HEK293 (cell line): ENCODE measurements around the gene EIF3F.

Experiments
- ZBTB21 ChIP-seq: fragments of 450-650 bp; formaldehyde crosslinking; IDR thresholded peaks from 2 replicates; pipeline ENCODE4 v1.5.1; 2017; ENCODE audit warnings: missing biosample characterization, missing genetic modification characterization
- ZFP41 ChIP-seq: fragments of 450-650 bp; formaldehyde crosslinking; IDR thresholded peaks from 2 replicates; pipeline ENCODE4 v1.5.1; 2016; ENCODE audit warnings: missing biosample characterization, missing genetic modification characterization, borderline replicate concordance
- ZNF18 ChIP-seq: fragments of 450-650 bp; formaldehyde crosslinking; IDR thresholded peaks from 2 replicates; pipeline ENCODE4 v1.5.1; 2016; ENCODE audit warnings: missing biosample characterization, missing genetic modification characterization

- TF ChIP-seq ZNF18 (tag by site-specific recombination), result no peak
- TF ChIP-seq ZBTB21, result no peak
- TF ChIP-seq ZFP41, result no peak
Observed at GRCh38 chr11:8025123-8025522, 38.0 kb downstream of the EIF3F start.
